Measurements from ENCODE around the gene CCDC134. TPM values are rescaled to one million over a fixed set of nuclear protein-coding genes. Genes with fewer than 3 reads are reported as not detected.

CCDC134 gene
- total RNA-seq, 1 donor from 2014 or later = 13.2 TPM

DNA sequence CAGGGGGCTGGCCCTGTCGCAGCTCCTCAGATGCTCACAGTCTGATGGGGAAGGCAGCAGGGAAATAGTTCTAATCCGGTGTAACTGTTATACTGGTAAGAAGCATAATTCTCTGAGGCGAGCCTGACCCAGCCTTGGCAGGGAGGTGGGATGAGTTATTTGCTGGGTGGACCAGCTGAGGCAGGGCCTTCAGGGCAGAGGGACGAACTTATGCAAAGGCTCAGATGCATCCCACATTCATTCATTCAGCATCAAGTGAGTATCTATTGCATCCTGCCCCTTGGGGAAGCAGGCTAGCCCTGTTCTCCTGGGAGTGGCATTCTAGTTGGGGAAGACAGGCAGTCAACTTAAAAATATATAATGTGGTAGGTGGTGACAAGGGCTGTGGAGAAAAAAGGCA, 18.8 kb downstream of the CCDC134 start:
- intact Hi-C loops (cut with micrococcal nuclease) = no loop called here
- ATAC-seq (ENCODE audit: low read depth) (no peak), DNase-seq (no peak)
- Mint-ChIP-seq H3K4me3 (no peak overlapping the region), H3K4me1 (peaks cover 5% of the 10 kb centered on the region), H3K36me3 (ENCODE audit: low read depth) (peaks cover 32% of the 10 kb centered on the region), H3K9me3 (no peaks in the 10 kb centered on the region), H3K27me3 (no peaks in the 10 kb centered on the region), H3K27ac (no peak overlapping the region)
- POLR2A ChIA-PET = no interaction called here
- CTCF ChIA-PET = no interaction called here
- TF ChIP-seq, protein P1, sequence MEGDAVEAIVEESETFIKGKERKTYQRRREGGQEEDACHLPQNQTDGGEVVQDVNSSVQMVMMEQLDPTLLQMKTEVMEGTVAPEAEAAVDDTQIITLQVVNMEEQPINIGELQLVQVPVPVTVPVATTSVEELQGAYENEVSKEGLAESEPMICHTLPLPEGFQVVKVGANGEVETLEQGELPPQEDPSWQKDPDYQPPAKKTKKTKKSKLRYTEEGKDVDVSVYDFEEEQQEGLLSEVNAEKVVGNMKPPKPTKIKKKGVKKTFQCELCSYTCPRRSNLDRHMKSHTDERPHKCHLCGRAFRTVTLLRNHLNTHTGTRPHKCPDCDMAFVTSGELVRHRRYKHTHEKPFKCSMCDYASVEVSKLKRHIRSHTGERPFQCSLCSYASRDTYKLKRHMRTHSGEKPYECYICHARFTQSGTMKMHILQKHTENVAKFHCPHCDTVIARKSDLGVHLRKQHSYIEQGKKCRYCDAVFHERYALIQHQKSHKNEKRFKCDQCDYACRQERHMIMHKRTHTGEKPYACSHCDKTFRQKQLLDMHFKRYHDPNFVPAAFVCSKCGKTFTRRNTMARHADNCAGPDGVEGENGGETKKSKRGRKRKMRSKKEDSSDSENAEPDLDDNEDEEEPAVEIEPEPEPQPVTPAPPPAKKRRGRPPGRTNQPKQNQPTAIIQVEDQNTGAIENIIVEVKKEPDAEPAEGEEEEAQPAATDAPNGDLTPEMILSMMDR (IDR thresholded peaks at IDR 0.05) = no peak

GRCh38 chr22:41820447-41820846, 20.0 kb downstream of the CCDC134 start:
- no peak overlapping the region for H3K27ac Mint-ChIP-seq
- peaks cover 26% of the 10 kb centered on the region for H3K36me3 Mint-ChIP-seq (ENCODE audit: low read depth)
- H3K4me1 Mint-ChIP-seq = peaks cover 5% of the 10 kb centered on the region
- TF ChIP-seq, protein P1 (IDR thresholded peaks at IDR 0.05) = no peak
- ChIA-PET CTCF (interaction anchor here (1.0 kb wide), 1 partner anchor 121 kb away, joined by 4 read pairs; no protein-coding TSS in a partner anchor), POLR2A (interaction anchor here (0.6 to 1.0 kb wide), 2 partner anchors 129 to 132 kb away, joined by 3 read pairs; partner anchors contain the start of gene SNU13)
- ATAC-seq (ENCODE audit: low read depth) (no peak), DNase-seq (no peak)
- no peaks in the 10 kb centered on the region for H3K9me3 Mint-ChIP-seq
- H3K27me3 Mint-ChIP-seq = no peaks in the 10 kb centered on the region
- intact Hi-C loops (cut with micrococcal nuclease) = loop anchor here (5.0 kb wide), 2 partner anchors 292 to 617 kb away; no protein-coding TSS in a partner anchor
- no peak overlapping the region for H3K4me3 Mint-ChIP-seq

DNA sequence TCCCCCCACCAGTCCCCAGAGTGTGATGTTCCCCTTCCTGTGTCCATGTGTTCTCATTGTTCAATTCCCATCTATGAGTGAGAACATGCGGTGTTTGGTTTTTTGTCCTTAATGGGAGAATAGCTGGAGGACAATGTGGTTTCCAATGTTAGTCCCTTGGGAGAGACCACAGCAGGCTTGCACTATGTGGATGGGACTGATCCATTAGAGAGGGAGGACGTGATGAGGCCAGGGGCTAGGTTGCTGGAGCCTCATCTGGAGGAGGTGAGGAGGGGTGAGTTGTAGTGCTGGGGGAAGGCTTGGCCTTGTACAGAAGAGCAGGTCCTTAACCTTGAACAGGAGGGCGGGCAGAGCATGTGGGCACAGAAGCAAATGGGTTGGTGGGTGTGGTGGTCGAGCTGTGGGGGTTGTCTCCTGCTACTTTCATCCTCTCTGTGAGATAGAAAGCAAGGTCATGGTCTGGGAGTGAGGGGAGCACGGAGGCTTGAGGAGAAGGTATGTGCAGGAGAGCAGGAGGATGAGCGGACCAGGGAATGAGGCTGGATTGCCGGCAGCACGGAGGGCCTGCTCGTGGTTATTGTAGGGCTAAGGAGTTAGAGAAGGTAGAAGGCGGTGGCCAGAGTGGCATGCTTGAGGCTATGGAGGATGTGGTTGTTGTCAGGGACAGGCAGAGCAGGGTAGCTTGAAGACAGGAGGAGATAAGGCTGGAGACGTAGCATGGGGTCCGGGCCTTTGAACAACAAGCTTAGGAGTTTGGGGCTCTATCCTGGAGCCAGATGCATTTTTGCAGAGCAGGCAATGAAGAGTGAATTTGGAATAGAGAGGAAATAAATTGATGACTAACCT, 21.2 kb downstream of the CCDC134 start:
- Mint-ChIP-seq H3K4me1 (peaks cover 5% of the 10 kb centered on the region), H3K27me3 (no peaks in the 10 kb centered on the region), H3K27ac (peak overlapping the region; percentile 2), H3K36me3 (ENCODE audit: low read depth) (peaks cover 26% of the 10 kb centered on the region), H3K4me3 (no peak overlapping the region), H3K9me3 (no peaks in the 10 kb centered on the region)
- ATAC-seq (ENCODE audit: low read depth) = no peak
- no peak for DNase-seq
- TF ChIP-seq, protein P1 (IDR thresholded peaks at IDR 0.05) = no peak
- ChIA-PET CTCF (interaction anchor here (1.0 to 2.3 kb wide), 6 partner anchors 21 to 125 kb away, joined by 3 to 28 read pairs (median 8); partner anchors contain the start of genes CCDC134 and CENPM), POLR2A (interaction anchor here (0.6 to 2.0 kb wide), 7 partner anchors 50 to 125 kb away, joined by 4 to 26 read pairs (median 8); partner anchors contain the start of genes CENPM and TNFRSF13C)
- intact Hi-C loops (cut with micrococcal nuclease) = loop anchor here (1.0 to 5.0 kb wide), 6 partner anchors 36 to 616 kb away; no protein-coding TSS in a partner anchor

- no peak overlapping the region for H3K4me3 Mint-ChIP-seq
These were observed 22.0 kb downstream of the CCDC134 start for GRCh38 chr22:41822317-41823057.

More at GRCh38 chr22:41822317-41823057, 22.0 kb downstream of the CCDC134 start:
- intact Hi-C loops (cut with micrococcal nuclease) = loop anchor here (1.0 to 5.0 kb wide), 6 partner anchors 35 to 615 kb away; no protein-coding TSS in a partner anchor
- CTCF ChIA-PET = interaction anchor here (0.6 to 2.3 kb wide), 13 partner anchors 10 to 125 kb away, joined by 3 to 28 read pairs (median 4); partner anchors contain the start of genes CCDC134, CENPM, MEI1 and SREBF2
- Mint-ChIP-seq H3K27ac (peak overlapping the region; percentile 26), H3K36me3 (ENCODE audit: low read depth) (peaks cover 26% of the 10 kb centered on the region), H3K27me3 (no peaks in the 10 kb centered on the region), H3K4me1 (peaks cover 5% of the 10 kb centered on the region), H3K9me3 (no peaks in the 10 kb centered on the region)
- ATAC-seq (ENCODE audit: low read depth) (peak; percentile 90), DNase-seq (no peak)
- TF ChIP-seq, protein P1 (IDR thresholded peaks at IDR 0.05) = no peak
- POLR2A ChIA-PET = interaction anchor here (0.6 to 2.0 kb wide), 11 partner anchors 28 to 127 kb away, joined by 3 to 26 read pairs (median 5); partner anchors contain the start of genes CENPM, SHISA8 and TNFRSF13C

Measured in activated B cell treated with CpG ODN at 0.5 μM for 24 hours (primary cell).